Mammary epithelial cell (primary cell): Measurements from ENCODE around the gene KRTAP10-3.

Source experiments
- CTCF ChIP-seq, 2 donors: IDR thresholded peaks in 1 of 2; conservative IDR thresholded peaks in 1 of 2; 2 replicates each; pipeline ENCODE4 v1.5.1; 2011 to 2012; ENCODE audit warnings: inconsistent platforms in 2 of 2, low read length in 2 of 2, mild to moderate bottlenecking in 2 of 2, control low read depth in 1 of 2, low read depth in 1 of 2; ENCODE audit not compliant: insufficient read depth in 1 of 2; ENCODE audit errors: extremely low read depth in 1 of 2
- EZH2 ChIP-seq: IDR thresholded peaks from 2 replicates; pipeline ENCODE4 v1.6.1; 2012; ENCODE audit warnings: low read length, inconsistent platforms, borderline replicate concordance

- peak; percentile 69 to 92 for TF ChIP-seq CTCF (conservative IDR thresholded peaks at IDR 0.05 in 1 of 2, IDR thresholded peaks at IDR 0.05 in 1 of 2; ENCODE audit: extremely low read depth in 1 of 2, insufficient read depth in 1 of 2, low read depth in 1 of 2, low read length in 2 of 2)
- no peak for TF ChIP-seq EZH2
These were observed 47.9 kb downstream of the KRTAP10-3 start for GRCh38 chr21:44510508-44511218.
